Erythroblast (primary cell): ENCODE data around the gene CDS1.
"Not testable (repeated sequence)": the region's sequence is repeated elsewhere in the genome, so short reads cannot be mapped to it uniquely, and the experiment has no call there.

Experiments used
- DNase-seq, 2 experiments: peaks; one replicate each; lab custom pipeline; 2025; lab: John Stamatoyannopoulos, UW
- GATA1 ChIP-seq: IDR thresholded peaks from 2 replicates; pipeline ENCODE4 v1.6.1; 2011; ENCODE audit warnings: low read depth, mild to moderate bottlenecking, control low read depth, low read length, moderate library complexity
- POLR2A ChIP-seq: IDR thresholded peaks from 2 replicates; pipeline ENCODE4 v1.6.1; 2011; ENCODE audit warnings: mild to moderate bottlenecking, low read length

CDS1 gene

DNA sequence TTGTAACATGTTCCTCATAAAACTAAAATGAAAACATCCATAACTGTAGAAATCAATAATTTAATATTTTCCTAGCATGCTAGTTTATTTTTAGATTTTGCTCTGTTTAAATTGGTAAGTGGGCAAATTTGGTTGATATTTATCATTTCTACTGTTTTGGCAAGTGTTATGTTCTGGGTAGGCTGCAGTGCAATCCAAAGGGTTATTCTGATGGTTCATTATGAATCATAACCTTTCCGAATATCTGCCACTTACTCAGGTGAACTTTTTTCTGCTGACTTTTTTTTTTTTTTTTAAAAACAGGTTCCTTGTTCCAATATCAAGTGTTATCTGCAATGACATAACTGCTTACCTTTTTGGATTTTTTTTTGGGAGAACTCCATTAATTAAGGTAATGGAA lies 52.0 kb downstream of the CDS1 start:
- no peak for DNase-seq
- TF ChIP-seq POLR2A: no peak
- TF ChIP-seq GATA1: no peak

DNA sequence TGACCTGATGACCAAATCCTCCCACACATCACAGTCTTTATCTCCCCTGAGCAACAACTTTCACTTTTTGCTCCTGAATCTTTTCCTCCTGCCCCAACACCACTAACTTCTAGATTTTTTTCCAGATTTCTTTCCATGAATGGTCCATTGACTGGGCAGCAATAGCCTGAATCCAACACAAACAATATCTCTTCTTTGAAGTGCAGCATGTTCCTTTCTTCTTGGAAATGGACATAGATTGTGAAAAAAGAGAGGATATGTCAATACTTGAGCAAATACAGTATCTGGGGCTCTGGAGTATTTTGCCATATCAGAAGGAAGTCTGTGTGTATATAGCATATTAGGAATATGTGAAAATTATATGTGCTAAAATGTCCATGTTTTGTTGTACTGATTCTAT lies 55.2 kb downstream of the CDS1 start:
- no peak for TF ChIP-seq GATA1
- no peak for TF ChIP-seq POLR2A
- DNase-seq: no peak

DNA sequence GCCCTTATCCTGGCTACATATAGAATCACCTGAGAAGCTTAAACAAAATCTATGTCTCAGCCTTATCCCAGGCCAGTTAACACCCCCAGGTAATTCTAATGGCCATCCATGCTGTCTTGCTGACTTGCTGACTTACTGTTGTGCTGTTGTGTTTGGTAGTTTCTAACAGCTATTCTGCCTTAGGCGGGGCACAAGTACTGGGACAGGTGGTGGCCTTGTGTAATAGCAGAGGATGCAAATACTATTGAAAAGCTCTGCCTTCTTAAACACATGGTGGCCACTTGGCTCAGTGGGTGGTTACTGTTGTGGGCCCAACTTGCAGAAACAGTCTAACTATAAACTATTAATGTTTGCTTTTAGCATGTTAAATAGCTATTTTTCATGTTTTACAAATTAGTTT lies 56.2 kb downstream of the CDS1 start:
- DNase-seq: no peak
- no peak for TF ChIP-seq POLR2A
- TF ChIP-seq GATA1: no peak

DNA sequence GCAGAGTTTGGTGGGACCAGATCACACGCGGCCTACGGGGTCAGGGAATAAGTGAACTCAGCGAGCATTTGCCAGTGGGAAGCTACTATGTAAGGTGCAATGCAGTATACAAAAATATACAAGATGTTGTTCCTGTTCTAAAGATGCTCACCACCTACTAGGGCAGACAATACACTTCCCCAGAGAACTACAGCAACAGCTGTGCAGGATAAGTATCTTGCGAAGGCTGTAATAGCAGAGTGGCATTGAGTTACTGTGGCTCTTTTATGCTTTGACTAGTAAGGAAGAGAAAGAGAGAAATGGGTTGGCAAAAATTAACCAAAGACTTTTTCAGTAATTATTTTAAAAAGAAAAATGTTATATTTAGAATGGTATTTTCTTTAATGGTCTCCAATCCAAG lies 61.2 kb downstream of the CDS1 start:
- TF ChIP-seq GATA1 (no peak), POLR2A (no peak)
- no peak for DNase-seq

DNA sequence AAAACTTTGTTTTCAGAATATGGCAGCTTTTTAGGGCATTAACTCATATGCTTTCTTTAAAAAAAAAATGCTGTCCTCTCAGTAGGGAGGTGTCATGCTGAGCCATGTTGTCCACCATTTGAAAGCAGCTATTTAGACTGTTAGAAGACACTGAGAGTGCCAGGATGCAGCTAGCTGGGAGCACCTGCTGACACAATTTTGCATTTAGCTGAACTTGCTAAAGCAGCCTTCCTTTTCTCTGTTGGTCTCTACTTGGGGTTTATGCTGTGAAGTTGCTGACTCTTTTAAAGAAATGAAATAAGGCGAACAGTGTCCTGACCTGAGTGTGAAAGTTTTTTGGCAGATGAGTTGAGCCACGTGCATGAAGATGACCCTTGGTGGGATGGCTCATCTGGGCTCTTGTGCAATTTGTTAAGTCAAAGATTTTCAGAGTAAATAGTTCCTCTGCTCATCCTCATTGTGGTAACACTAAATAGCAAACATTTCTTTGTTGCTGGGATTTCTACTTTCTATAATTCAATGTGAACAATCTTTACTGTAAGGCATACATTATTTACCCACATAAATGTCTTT lies 64.5 kb downstream of the CDS1 start:
- TF ChIP-seq GATA1 (no peak), POLR2A (no peak)
- DNase-seq: no peak

DNA sequence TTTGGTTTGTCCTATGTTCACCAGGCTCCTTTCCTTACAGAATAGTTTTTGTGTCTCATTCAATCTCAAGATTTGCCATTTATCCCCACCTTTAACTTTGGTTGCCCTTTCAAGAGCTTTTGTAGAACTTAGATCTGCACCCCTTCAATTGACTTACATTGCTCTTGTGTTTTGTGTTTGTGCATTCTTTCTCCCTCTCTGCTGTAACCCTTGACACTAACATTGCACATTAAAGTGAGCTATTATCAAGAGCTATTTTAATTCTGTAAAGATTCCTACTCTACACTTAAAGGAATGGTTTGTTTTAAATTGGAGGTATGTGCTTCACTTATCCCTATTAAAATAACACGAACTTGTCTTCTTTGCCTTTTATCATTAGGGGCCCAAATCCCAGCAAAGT lies 65.3 kb downstream of the CDS1 start:
- DNase-seq: no peak
- no peak for TF ChIP-seq GATA1
- no peak for TF ChIP-seq POLR2A

DNA sequence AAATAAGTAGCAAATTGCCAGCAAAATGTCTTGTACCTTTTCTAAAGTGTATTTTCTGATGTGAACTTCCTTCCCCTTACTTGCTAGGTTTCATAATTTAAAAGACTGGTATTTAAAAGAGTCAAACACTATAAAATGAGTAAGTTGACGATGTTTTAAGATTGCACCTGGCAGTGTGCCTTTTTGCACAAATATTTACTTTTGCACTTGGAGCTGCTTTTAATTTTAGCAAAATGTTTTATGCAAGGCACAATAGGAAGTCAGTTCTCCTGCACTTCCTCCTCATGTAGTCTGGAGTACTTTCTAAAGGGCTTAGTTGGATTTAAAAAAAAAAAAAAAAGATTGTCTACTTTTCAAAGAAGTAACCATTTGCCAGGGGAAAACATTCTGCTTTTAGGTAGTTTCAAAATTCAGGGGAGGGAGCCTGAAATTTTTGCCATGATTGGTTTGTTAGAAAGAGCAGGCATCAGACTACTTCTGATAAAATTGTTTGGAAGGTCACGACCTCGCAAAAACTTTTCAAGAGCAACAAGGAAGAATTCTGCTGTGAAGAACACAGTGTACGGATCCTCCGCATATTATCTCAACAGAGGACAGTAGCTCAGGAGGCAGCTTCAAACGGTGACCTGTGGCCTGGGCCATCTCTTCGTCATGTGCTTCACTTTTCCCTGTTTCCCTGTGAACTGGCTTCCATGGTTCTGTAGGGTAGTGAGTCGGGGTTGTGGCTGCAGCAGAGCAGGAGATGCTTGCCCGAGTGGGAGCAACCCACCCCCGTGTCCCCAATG lies 66.1 kb downstream of the CDS1 start:
- TF ChIP-seq GATA1: no peak
- no peak for TF ChIP-seq POLR2A
- DNase-seq: no peak

DNA sequence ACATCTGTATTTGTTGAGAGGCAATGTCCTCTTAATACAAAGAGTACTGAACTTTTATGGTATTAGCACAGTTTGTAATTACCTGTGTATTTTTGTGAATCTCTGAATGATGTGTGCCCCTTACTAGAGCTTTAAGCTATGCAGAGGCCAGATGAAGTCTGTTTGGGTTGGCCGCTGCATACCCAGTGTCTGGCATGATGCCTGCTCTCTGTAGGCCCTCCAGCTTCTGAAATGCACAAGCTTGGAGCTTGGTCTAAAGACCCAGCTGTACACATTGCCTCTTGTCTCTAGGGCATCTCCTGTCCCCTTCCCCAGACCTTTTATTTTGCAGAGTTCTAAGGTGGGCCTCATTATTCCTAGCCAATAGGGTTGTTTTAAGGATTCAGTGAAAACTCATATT lies 68.6 kb downstream of the CDS1 start:
- no peak for DNase-seq
- TF ChIP-seq GATA1 (no peak), POLR2A (no peak)

DNA sequence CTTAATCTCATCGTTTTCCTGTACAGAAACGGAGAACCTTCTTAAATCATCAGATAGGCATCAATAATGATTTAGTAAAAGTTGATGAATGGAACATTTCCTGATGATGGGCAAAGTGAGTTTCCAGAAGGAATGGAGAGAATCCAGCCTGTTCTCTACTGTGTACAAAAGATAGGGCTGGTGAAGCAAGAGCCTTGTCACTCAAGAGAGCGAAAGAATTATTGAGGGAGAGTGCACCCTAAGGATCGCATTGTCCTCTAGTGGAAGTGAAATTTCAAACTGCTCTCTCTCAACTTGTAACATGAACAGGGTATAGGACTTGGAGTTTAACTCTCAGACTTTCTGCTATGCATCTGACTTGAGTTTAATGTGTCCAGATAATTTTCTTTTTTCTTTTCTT lies 69.6 kb downstream of the CDS1 start:
- TF ChIP-seq GATA1: no peak
- no peak for TF ChIP-seq POLR2A
- no peak for DNase-seq

DNA sequence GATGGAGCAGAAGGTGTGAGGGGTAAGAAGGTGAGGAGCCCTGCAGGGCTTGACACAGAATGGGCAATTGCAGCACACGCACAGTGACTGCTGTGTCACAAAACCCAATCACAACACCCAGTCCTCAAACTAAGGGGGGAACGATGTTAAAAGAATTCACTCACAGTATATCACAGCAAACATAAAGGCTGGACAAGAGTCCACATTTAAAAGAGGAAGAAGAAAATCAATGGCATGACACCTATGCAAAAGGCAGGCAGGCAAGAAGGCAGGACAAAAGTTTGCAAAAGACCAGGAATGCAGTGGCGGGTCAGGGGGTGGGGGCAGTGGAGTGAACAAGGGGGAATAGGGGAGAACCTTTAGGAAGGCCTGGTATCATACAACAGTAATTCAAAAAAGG lies 77.7 kb downstream of the CDS1 start:
- no peak for DNase-seq
- TF ChIP-seq POLR2A (no peak), GATA1 (no peak)

DNA sequence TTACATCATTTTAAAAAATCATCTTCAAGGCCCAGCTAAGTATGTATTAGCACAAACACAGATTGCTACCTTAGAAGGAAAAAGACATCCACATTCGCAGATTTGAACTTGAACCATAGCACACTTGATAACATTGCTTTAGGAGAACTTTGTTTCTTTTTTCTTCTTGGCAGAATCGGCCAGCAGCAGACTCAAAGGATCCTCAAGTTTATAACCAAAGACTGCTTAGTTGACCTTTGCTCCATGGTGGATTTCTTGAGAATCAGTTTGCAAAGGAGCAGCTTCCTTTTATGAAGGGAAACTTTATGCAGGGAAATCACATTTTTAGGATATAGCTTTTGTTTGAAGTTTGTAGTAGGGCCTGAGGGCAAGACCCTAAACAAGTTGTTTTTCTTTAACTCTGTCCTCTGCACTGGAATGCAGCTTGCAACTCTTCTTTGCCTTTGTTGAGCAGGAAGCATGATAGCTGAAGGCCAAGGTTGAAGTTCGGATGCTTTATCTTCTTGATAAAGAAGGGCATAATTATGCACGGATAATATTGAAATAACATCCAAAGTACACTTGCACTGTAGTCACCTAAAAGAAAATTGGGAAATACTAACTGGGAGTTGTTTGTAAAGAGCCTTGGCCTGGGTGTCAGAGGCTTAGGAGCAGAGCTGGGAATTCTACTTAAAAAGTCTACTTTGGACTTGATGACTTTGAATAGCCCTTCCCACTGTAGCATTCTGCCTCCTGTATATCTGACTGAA lies 78.4 kb downstream of the CDS1 start:
- TF ChIP-seq GATA1 (no peak), POLR2A (no peak)
- DNase-seq: no peak

DNA sequence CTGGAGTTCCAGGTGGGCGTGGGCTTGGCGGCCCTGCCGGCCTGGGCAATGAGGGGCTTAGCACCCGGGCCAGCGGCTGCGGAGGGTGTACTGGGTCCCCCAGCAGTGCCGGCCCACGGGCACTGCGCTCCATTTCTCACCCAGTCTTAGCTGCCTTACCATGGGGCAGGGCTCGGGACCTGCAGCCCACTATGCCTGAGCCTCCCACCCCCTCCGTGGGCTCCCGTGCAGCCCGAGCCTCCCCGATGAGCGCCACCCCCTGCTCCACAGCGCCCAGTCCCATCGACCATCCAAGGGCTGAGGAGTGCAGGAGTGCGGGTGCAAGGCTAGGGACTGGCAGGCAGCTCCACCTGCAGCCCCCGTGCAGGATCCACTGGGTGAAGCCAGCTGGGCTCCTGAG lies 81.8 kb downstream of the CDS1 start:
- not testable (repeated sequence) for DNase-seq

DNA sequence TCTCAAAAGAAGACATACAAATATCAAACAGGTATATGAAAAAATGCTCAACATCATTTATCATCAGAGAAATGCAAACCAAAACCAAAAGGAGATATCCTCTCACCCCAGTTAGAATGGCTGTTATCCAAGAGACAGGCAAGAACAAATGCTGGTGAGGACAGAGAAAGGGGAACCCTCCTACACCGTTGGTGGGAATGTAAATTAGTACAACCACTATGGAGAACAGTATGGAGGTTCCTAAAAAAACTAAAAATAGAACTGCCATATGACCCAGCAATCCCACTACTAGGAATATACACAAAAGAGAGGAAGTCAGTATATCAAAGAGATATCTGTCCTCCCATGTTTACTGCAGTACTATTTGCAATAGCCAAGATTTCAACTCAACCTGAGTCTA lies 83.5 kb downstream of the CDS1 start:
- TF ChIP-seq GATA1 (no peak), POLR2A (no peak)
- DNase-seq: no peak

DNA sequence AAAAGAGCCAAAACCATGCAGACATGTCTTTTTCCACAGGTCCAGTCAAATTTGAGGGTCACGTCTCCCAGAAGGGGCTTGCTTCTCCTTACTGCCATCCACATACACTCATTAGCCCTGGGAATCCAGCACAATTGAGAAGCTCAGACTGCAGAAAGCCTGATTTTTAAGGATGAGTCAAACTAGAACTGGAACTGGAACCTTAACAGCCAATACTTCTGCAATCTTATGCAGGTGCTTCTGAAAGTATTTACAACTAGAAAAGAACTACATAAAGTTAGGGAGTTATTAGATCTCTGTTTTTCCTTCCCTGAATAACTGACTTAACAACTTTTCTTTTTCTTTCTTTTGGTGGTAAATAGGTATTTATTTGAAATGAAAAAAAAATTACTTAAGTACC lies 86.3 kb downstream of the CDS1 start:
- no peak for DNase-seq
- TF ChIP-seq POLR2A (no peak), GATA1 (no peak)

DNA sequence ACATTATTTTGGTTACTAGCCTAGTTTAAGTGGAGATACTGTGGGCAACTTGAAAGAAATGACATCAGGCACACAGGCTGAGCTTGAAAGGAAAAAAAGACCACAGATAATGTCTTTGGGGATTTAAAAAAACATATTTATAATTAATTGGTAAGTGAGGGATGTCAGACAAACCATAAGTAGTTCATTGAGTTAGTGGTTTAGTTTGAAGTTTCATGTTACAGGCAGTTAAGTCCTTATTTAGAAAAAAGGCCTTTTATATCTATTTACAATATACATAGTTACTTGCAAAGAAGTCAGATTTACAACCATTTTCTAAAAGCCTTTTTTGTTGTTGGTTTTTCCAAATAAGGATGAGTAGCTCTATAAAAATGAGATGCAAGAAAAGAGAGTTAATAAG lies 89.2 kb downstream of the CDS1 start:
- TF ChIP-seq GATA1 (no peak), POLR2A (no peak)
- DNase-seq: no peak
